Right ventricle myocardium inferior (tissue), 1 donor: ENCODE results near the gene MLPH. TPM values are rescaled to one million over a fixed set of nuclear protein-coding genes. Genes with fewer than 3 reads are reported as not detected.
"Not testable (repeated sequence)": the region's sequence is repeated elsewhere in the genome, so short reads cannot be mapped to it uniquely, and the experiment has no call there.

Experiments
- ATAC-seq: fragments of 200-7000 bp; cut with Tn5 transposase; one replicate; pipeline ENCODE4 v1.9.1; 2020; ENCODE audit warnings: mild to moderate bottlenecking, moderate library complexity
- DNase-seq: peaks from one replicate; pipeline ENCODE4 v3.0.0; 2021; ENCODE audit errors: missing footprints
- intact Hi-C: fragments of 100-400 bp; cut with DNase I; formaldehyde crosslinking; loops from one replicate; pipeline ENCODE4 v1.11.0; 2022
- total RNA-seq: library from RNA; stranded (reverse); fragmentation: NEBNext Ultra II Directional; extraction: Animal tissue kit (Norgen Biotek cat#: 25700); gene quantifications from one replicate; pipeline ENCODE4 v1.2.1, GENCODE V29; 2021
- donor health status: DM: no; HTN: yes; CAD: no; lungs with severe emphysema.

The MLPH gene
- total RNA-seq, 1 donor from 2014 or later, result 79.0 TPM

DNA sequence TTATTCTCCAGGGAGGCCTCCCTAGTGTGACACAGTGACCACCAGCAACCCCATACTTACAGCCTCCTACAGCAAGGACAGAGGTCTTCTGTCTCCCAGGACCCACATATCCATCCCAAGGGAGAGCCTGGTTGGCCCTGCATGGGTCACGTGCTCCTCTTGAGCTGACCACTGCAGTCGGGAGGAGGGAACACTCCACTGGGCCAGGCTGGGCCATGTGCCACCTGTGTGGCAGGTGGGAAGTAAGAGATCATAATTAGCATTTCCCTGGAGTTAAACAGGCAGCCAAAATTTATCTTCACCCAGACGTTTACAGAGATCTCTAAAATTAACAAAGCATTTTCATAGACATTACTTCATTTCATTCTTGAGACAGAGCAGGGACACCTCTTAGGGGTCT is 33.4 kb upstream of the MLPH start:
- DNase-seq, result no peak
- intact Hi-C loops, result no loop called here
- ATAC-seq, result no peak

DNA sequence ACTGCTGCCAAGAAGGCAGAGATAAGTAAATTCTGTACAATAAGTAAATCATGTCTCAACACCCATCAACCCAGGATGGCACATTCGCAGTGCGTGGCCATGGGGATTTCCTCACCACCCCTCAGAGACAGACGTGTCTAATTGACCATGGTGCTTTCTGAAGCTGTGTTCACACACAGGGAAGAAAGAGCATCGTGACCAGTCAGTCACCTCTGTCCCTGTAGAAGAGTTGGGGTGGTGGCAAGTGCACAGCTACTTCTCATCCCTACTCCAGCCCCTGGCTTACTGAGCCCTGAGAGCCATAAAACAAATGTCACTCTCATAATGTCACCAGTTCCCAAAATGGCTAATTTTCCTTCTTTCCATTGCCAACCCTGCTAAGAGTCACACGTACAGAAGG is 31.3 kb upstream of the MLPH start:
- no peak for ATAC-seq
- no peak for DNase-seq
- intact Hi-C loops, result no loop called here

GRCh38 chr2:237456200-237456843 is 30.7 kb upstream of the MLPH start:
- DNase-seq (peak; percentile 86), ATAC-seq (peak; percentile 84)
- intact Hi-C loops, result no loop called here

DNA sequence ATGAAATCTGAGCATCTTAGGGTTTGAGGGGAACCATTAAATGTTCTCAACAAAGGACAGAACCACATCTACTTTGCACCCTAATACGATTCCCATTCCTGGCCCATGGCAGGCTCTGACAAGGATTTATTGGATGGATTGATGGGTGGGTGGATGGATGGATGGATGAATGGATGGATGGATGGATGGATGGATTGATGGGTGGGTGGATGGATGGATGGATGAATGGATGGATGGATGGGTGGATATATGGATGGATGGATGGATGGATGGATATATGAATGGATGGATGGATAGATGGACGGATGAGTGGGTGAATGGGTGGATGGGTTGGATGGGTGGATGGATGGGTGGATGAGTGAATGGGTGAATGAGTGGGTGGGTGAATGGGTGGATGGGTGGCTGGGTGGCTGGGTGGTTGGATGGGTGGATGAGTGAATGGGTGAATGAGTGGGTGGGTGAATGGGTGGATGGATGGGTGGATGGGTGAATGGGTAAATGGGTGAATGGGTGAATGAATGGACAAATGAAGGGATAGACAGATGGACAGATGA is 29.6 kb upstream of the MLPH start:
- ATAC-seq, result no peak
- intact Hi-C loops, result no loop called here
- no peak for DNase-seq

DNA sequence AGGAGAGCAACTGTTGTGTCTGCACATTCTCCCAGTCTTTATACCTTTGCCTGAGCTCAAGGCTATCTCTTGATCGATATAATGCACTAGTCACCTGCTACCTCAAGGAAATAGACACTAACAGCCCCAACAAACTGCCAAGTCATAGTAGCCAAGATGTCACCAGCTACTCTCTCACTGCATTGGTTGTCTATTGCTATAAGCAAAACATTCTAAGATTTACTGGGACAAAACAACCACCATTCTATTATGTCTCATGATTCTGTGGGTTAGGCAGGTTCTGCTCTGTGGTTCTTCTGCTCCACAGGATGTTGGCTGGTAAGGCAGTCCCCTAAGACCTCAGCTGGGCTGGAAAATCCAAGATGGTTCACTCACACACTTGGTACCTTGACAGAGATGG is 28.5 kb upstream of the MLPH start:
- intact Hi-C loops, result no loop called here
- ATAC-seq (no peak), DNase-seq (no peak)

- ATAC-seq (no peak), DNase-seq (no peak)
- intact Hi-C loops, result no loop called here
Observed at GRCh38 chr2:237459226-237459625, 27.8 kb upstream of the MLPH start.

- ATAC-seq, result no peak
- DNase-seq, result no peak
- intact Hi-C loops, result no loop called here
Observed at GRCh38 chr2:237459741-237460174, 27.3 kb upstream of the MLPH start.

GRCh38 chr2:237464757-237465391 is 22.2 kb upstream of the MLPH start:
- no peak for ATAC-seq

GRCh38 chr2:237465515-237466148 is 21.4 kb upstream of the MLPH start:
- ATAC-seq, result no peak
- no peak for DNase-seq
- intact Hi-C loops, result no loop called here

More at GRCh38 chr2:237464757-237465391, 22.2 kb upstream of the MLPH start:
- intact Hi-C loops, result no loop called here
- DNase-seq, result no peak

GRCh38 chr2:237466211-237466610 is 20.8 kb upstream of the MLPH start:
- DNase-seq (no peak), ATAC-seq (no peak)
- intact Hi-C loops, result no loop called here

DNA sequence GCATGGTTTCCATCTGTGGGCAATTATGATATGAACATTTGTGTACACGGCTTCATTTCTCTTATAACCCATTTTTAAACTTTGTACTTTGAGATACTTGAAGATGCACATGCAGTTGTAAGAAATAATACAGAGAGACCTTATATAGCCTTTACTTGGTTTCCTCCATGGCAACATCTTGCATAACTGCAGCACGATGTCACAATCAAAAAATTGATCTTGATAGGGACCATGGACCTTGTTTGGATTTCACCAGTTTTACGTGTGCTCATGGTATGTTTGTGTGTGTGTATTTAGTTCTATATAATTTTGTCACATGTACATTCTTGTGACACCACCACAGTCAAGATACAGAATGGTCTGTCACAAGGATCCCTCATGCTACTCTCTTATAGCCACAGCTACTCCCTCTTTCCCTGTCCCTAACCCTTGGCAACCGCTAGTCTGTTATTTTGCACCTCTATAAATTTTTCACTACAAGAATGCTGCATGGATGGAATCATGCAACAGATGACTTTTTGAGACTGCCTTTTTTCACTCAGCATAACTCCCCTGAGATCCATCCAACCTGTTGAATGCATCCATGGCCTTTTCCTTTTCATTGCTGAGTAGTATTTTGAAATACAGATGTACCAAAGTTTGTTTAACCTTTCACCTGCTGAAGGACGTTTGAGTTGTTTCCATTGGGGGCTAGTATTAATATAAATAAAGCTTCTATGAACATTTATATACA is 19.4 kb upstream of the MLPH start:
- no peak for DNase-seq
- ATAC-seq, result no peak
- intact Hi-C loops, result no loop called here

GRCh38 chr2:237469410-237469809 is 17.6 kb upstream of the MLPH start:
- intact Hi-C loops, ATAC-seq, DNase-seq: not testable (repeated sequence)

DNA sequence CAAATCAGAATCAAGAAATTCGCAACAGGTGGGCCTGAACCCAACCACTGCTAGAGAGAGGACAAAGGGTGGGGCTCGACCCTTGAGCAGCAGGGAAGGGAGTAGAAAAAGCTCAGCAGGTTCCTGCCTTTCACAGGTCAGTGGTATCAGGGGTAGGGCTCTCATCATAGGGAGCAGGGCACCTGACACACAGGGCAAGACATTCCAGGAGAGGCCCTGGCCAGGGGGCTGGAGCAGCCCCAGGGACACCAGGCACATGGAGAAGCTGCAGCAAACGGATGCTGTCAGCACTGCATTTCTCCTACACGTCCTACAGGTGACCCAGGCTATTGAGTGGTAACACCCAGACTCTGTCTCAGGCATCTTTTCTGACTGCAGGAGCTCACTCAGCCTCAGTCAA is 17.2 kb upstream of the MLPH start:
- ATAC-seq, result no peak
- intact Hi-C loops, result loop anchor here (5.0 to 10.0 kb wide), 2 partner anchors 102 to 315 kb away; no protein-coding TSS in a partner anchor
- DNase-seq, result no peak

GRCh38 chr2:237470914-237471313 is 16.1 kb upstream of the MLPH start:
- no peak for ATAC-seq
- intact Hi-C loops, result loop anchor here (5.0 to 10.0 kb wide), 2 partner anchors 101 to 316 kb away; no protein-coding TSS in a partner anchor
- DNase-seq, result no peak

DNA sequence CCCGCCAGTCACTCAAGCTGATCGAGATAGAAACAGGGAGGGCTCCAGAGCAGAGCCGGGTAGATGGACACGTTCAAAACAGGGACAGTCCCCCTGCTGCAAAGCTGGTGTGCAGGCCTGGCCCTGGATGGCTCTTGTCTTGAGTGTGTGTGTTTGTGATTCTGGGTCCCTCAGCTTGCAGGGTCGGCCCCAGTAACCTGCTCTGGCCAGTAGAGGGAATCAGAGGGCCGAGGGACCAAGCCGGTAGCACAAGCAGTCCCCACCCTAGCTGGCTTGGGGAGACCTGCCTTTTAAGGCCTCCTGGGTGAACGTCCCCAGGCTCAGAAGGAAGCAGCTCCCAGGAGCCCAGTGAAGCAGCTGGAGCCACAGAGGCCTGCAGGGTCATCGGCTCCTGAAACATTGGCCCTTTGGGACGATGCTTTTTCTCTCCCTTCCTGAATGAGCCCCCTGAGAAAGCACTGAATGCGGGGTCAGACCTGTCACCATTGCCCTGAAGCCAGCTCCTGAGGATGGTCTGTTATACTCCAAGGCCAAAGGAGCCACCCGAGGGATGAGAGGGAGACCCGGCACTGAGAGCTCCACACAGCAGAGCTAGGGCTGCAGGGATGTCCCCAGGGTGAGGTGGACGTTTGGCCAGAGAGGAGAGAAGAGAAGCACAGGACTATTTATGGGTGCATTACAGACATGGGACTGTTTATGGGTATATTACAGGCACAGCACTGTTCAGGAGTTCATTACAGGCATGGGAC is 15.4 kb upstream of the MLPH start:
- intact Hi-C loops, result loop anchor here (5.0 to 10.0 kb wide), 2 partner anchors 101 to 317 kb away; no protein-coding TSS in a partner anchor
- peak; percentile 23 for ATAC-seq

GRCh38 chr2:237472187-237472712 is 14.8 kb upstream of the MLPH start:
- no peak for ATAC-seq
- intact Hi-C loops, result loop anchor here (5.0 to 10.0 kb wide), 2 partner anchors 100 to 317 kb away; no protein-coding TSS in a partner anchor
- no peak for DNase-seq

More for the DNA sequence above, 15.4 kb upstream of the MLPH start:
- no peak for DNase-seq

- no peak for DNase-seq
- no peak for ATAC-seq
- intact Hi-C loops, result loop anchor here (5.0 to 10.0 kb wide), 2 partner anchors 99 to 318 kb away; no protein-coding TSS in a partner anchor
Observed at GRCh38 chr2:237472909-237473877, 13.9 kb upstream of the MLPH start.
